ENCODE data around the gene EGR2.
A peak's percentile ranks its signal among the peaks of the same experiment; 100 is the strongest.

The EGR2 gene

DNA sequence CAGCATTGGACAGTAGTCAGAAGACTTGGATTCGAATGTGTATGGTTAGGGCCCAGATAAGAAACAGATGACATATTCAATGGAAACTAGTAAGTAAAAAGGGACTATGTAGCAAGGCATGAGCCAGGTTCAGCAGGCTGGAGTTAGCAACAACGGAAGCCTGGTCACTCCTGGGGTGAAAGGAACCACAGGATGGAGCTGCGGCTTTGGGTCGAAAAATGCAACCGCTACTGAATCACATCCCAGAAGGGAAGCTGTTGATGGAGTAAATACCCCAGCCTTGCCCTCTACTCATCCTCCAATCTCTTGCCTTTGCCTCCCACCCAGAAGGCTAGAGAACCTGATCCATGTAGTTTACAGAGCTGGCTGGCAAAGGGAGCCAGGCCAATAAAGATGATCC, 37.5 kb upstream of the EGR2 start:
- Histone ChIP-seq H3K4me2 (ENCODE audit: low read depth, low read length, poor library complexity, severe bottlenecking) (no peak overlapping the region), H3K27ac (ENCODE audit: low read depth, low read length) (no peak overlapping the region), H3K9me2 (replicated peaks; ENCODE audit: insufficient read depth, low read length) (no peaks in the 10 kb centered on the region), H3K9me3 (ENCODE audit: insufficient read depth, low read length) (no peaks in the 10 kb centered on the region), H4K20me1 (ENCODE audit: low read depth, low read length) (no peaks in the 10 kb centered on the region), H3K79me2 (ENCODE audit: insufficient read depth, low read length) (no peaks in the 10 kb centered on the region), H3K36me3 (ENCODE audit: low read length) (no peaks in the 10 kb centered on the region), H3K9ac (ENCODE audit: low read length) (no peak overlapping the region), H3K27me3 (ENCODE audit: low read length) (no peaks in the 10 kb centered on the region), H2AFZ (ENCODE audit: low read depth, low read length, severe bottlenecking) (no peak overlapping the region), H3F3A (ENCODE audit: insufficient read depth) (no peaks in the 10 kb centered on the region), H3K4me3 (ENCODE audit: insufficient read depth, low read length, poor library complexity, severe bottlenecking) (no peak overlapping the region)
- TF ChIP-seq CTCF (IDR thresholded peaks at IDR 0.05; ENCODE audit: insufficient read depth, low read length, poor library complexity, severe bottlenecking) (no peak), EZH2phosphoT487 (conservative IDR thresholded peaks at IDR 0.05; ENCODE audit: low read length) (no peak)

GRCh38 chr10:62852961-62853702, 37.0 kb upstream of the EGR2 start:
- Histone ChIP-seq H3K9me2 (replicated peaks; ENCODE audit: insufficient read depth, low read length) (no peaks in the 10 kb centered on the region), H3K9ac (ENCODE audit: low read length) (no peak overlapping the region), H3K79me2 (ENCODE audit: insufficient read depth, low read length) (no peaks in the 10 kb centered on the region), H3K27ac (ENCODE audit: low read depth, low read length) (no peak overlapping the region), H3F3A (ENCODE audit: insufficient read depth) (no peaks in the 10 kb centered on the region), H3K9me3 (ENCODE audit: insufficient read depth, low read length) (no peaks in the 10 kb centered on the region), H3K4me3 (ENCODE audit: insufficient read depth, low read length, poor library complexity, severe bottlenecking) (no peak overlapping the region), H2AFZ (ENCODE audit: low read depth, low read length, severe bottlenecking) (no peak overlapping the region), H4K20me1 (ENCODE audit: low read depth, low read length) (no peaks in the 10 kb centered on the region), H3K36me3 (ENCODE audit: low read length) (no peaks in the 10 kb centered on the region), H3K27me3 (ENCODE audit: low read length) (no peaks in the 10 kb centered on the region), H3K4me2 (ENCODE audit: low read depth, low read length, poor library complexity, severe bottlenecking) (no peak overlapping the region)
- TF ChIP-seq CTCF (IDR thresholded peaks at IDR 0.05; ENCODE audit: insufficient read depth, low read length, poor library complexity, severe bottlenecking): no peak
- TF ChIP-seq EZH2phosphoT487 (conservative IDR thresholded peaks at IDR 0.05; ENCODE audit: low read length): no peak

DNA sequence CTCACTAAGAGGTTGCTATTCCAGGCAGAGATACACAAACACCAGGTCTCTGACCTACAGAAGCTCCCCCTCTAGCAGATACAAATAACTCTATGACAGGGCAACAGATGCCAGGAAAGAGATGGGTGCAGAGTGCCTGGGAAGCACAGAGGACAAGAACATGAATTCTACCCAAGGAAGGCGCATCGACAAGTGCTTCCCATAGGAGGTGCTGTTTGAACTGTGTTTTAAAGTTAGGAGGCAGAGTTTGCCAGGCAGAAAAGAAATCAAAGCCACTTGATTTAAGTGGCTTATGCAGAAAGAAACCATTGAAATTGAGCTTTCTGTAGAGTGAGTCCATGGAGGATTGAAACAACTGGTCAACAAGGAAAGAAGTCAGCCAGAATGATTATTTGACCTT, 35.3 kb upstream of the EGR2 start:
- TF ChIP-seq CTCF (IDR thresholded peaks at IDR 0.05; ENCODE audit: insufficient read depth, low read length, poor library complexity, severe bottlenecking): peak; percentile 11
- no peak for TF ChIP-seq EZH2phosphoT487 (conservative IDR thresholded peaks at IDR 0.05; ENCODE audit: low read length)
- no peak overlapping the region for H2AFZ ChIP-seq (ENCODE audit: low read depth, low read length, severe bottlenecking)
- no peaks in the 10 kb centered on the region for H3K36me3 ChIP-seq (ENCODE audit: low read length)
- H3K4me2 ChIP-seq (ENCODE audit: low read depth, low read length, poor library complexity, severe bottlenecking): no peak overlapping the region
- no peaks in the 10 kb centered on the region for H4K20me1 ChIP-seq (ENCODE audit: low read depth, low read length)
- no peak overlapping the region for H3K9ac ChIP-seq (ENCODE audit: low read length)
- H3K27ac ChIP-seq (ENCODE audit: low read depth, low read length): no peak overlapping the region
- H3K9me2 ChIP-seq (replicated peaks; ENCODE audit: insufficient read depth, low read length): no peaks in the 10 kb centered on the region
- no peaks in the 10 kb centered on the region for H3K9me3 ChIP-seq (ENCODE audit: insufficient read depth, low read length)
- H3F3A ChIP-seq (ENCODE audit: insufficient read depth): no peaks in the 10 kb centered on the region
- no peaks in the 10 kb centered on the region for H3K27me3 ChIP-seq (ENCODE audit: low read length)
- H3K4me3 ChIP-seq (ENCODE audit: insufficient read depth, low read length, poor library complexity, severe bottlenecking): no peak overlapping the region
- no peaks in the 10 kb centered on the region for H3K79me2 ChIP-seq (ENCODE audit: insufficient read depth, low read length)
